ENCODE data around the gene TMEM245.

Gene TMEM245

GRCh38 chr9:109086221-109086620 lies 33.5 kb downstream of the TMEM245 start:
- Histone ChIP-seq H3K4me1 (ENCODE audit: control insufficient read depth, insufficient read depth, low read length) (no peaks in the 10 kb centered on the region), H3K9me3 (ENCODE audit: control insufficient read depth, insufficient read depth, low read depth, low read length) (no peaks in the 10 kb centered on the region), H3K9ac (ENCODE audit: low read length) (no peak overlapping the region), H3K27me3 (ENCODE audit: control insufficient read depth, insufficient read depth, low read length) (no peaks in the 10 kb centered on the region), H3K4me3 (ENCODE audit: low read depth, low read length) (no peak overlapping the region), H3K36me3 (ENCODE audit: control insufficient read depth, insufficient read depth, low read length) (peaks cover 73% of the 10 kb centered on the region), H3K27ac (ENCODE audit: low read depth, low read length) (no peak overlapping the region)

DNA sequence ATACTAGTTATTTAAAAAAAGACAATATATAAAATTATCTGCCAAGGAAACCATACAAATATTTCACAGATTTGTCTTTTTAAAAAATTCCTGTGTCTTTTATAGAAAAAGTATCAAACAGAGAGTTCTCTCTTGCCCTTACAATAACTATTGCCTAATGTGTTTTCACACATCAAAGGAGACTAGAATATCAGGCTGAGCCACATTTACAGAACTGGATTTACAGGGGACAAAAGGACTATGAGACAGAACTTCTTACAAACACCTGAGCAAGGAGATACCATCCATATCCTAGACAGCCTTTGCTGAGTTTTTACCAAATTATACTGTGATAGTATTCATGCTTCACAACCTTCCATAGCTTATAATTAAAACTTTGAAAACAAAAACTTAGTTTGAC lies 34.2 kb downstream of the TMEM245 start:
- Histone ChIP-seq H3K36me3 (ENCODE audit: control insufficient read depth, insufficient read depth, low read length) (peaks cover 70% of the 10 kb centered on the region), H3K27me3 (ENCODE audit: control insufficient read depth, insufficient read depth, low read length) (no peaks in the 10 kb centered on the region), H3K9ac (ENCODE audit: low read length) (no peak overlapping the region), H3K4me1 (ENCODE audit: control insufficient read depth, insufficient read depth, low read length) (no peaks in the 10 kb centered on the region), H3K9me3 (ENCODE audit: control insufficient read depth, insufficient read depth, low read depth, low read length) (no peaks in the 10 kb centered on the region), H3K27ac (ENCODE audit: low read depth, low read length) (no peak overlapping the region), H3K4me3 (ENCODE audit: low read depth, low read length) (no peak overlapping the region)

GRCh38 chr9:109083813-109084405 lies 35.8 kb downstream of the TMEM245 start:
- Histone ChIP-seq H3K4me1 (ENCODE audit: control insufficient read depth, insufficient read depth, low read length) (no peaks in the 10 kb centered on the region), H3K4me3 (ENCODE audit: low read depth, low read length) (no peak overlapping the region), H3K9ac (ENCODE audit: low read length) (no peak overlapping the region), H3K9me3 (ENCODE audit: control insufficient read depth, insufficient read depth, low read depth, low read length) (no peaks in the 10 kb centered on the region), H3K36me3 (ENCODE audit: control insufficient read depth, insufficient read depth, low read length) (peaks cover 75% of the 10 kb centered on the region), H3K27ac (ENCODE audit: low read depth, low read length) (no peak overlapping the region), H3K27me3 (ENCODE audit: control insufficient read depth, insufficient read depth, low read length) (no peaks in the 10 kb centered on the region)

GRCh38 chr9:109083141-109083540 lies 36.6 kb downstream of the TMEM245 start:
- Histone ChIP-seq H3K36me3 (ENCODE audit: control insufficient read depth, insufficient read depth, low read length) (peaks cover 75% of the 10 kb centered on the region), H3K27me3 (ENCODE audit: control insufficient read depth, insufficient read depth, low read length) (no peaks in the 10 kb centered on the region), H3K4me1 (ENCODE audit: control insufficient read depth, insufficient read depth, low read length) (no peaks in the 10 kb centered on the region), H3K4me3 (ENCODE audit: low read depth, low read length) (no peak overlapping the region), H3K9me3 (ENCODE audit: control insufficient read depth, insufficient read depth, low read depth, low read length) (no peaks in the 10 kb centered on the region), H3K9ac (ENCODE audit: low read length) (no peak overlapping the region), H3K27ac (ENCODE audit: low read depth, low read length) (no peak overlapping the region)

DNA sequence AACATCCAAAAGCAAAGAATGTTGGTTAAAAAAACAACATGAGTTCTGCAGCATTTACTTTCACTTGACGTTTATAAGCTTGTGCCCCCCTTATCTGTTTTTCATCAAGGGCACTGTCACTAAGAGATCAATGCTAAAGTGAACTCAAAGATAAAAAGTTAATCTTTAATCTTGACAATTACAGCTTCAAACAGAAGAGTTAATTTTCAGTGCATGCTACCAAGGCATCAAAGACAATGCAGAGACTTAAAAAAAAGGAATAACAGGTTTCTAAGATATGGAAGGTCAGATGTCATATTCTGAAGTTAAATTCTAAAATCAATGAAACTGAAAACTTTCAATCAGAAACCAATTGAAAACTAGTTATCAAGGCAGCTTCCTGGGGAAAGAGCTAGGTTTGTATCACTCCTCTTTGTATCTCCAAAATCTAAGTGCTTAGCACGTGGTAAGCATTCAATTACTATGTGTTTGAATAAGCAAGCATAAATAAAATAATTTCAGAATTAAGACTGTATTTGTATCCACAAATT lies 37.6 kb downstream of the TMEM245 start:
- Histone ChIP-seq H3K9me3 (ENCODE audit: control insufficient read depth, insufficient read depth, low read depth, low read length) (no peaks in the 10 kb centered on the region), H3K27ac (ENCODE audit: low read depth, low read length) (no peak overlapping the region), H3K4me3 (ENCODE audit: low read depth, low read length) (no peak overlapping the region), H3K4me1 (ENCODE audit: control insufficient read depth, insufficient read depth, low read length) (no peaks in the 10 kb centered on the region), H3K27me3 (ENCODE audit: control insufficient read depth, insufficient read depth, low read length) (no peaks in the 10 kb centered on the region), H3K36me3 (ENCODE audit: control insufficient read depth, insufficient read depth, low read length) (peaks cover 75% of the 10 kb centered on the region), H3K9ac (ENCODE audit: low read length) (no peak overlapping the region)

DNA sequence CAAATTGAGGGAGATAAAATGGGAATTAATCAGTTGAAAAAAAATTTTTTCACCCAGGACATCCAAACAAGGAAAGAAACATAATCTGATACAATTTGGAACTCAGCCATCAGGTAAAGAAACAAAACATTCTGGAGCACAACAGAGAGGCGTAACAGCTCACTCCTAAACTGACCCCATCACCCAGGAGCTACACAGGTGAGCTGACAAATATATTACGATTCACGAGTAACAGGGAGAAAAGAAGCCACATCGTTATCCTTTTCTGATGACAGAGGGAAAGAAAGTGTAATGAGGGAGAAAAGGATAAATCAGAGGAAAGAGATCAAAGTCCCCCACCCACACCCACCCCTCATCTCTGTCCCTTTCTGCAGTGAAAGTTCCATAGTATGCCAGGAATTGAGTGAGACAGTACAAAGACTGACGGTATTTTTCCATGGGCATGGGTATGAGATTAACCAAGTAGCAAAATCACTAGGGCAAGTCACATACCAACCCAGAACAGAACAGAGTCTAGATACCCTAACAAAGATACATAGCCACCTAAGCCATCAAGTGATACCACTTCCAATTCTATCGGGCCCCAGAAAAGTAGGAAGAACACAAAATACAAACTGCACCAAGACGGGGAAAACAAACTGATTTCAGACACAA lies 45.4 kb downstream of the TMEM245 start:
- Histone ChIP-seq H3K27ac (ENCODE audit: low read depth, low read length) (no peak overlapping the region), H3K27me3 (ENCODE audit: control insufficient read depth, insufficient read depth, low read length) (no peaks in the 10 kb centered on the region), H3K4me3 (ENCODE audit: low read depth, low read length) (no peak overlapping the region), H3K4me1 (ENCODE audit: control insufficient read depth, insufficient read depth, low read length) (no peaks in the 10 kb centered on the region), H3K9me3 (ENCODE audit: control insufficient read depth, insufficient read depth, low read depth, low read length) (no peaks in the 10 kb centered on the region), H3K9ac (ENCODE audit: low read length) (no peak overlapping the region), H3K36me3 (ENCODE audit: control insufficient read depth, insufficient read depth, low read length) (peaks cover 88% of the 10 kb centered on the region)

DNA sequence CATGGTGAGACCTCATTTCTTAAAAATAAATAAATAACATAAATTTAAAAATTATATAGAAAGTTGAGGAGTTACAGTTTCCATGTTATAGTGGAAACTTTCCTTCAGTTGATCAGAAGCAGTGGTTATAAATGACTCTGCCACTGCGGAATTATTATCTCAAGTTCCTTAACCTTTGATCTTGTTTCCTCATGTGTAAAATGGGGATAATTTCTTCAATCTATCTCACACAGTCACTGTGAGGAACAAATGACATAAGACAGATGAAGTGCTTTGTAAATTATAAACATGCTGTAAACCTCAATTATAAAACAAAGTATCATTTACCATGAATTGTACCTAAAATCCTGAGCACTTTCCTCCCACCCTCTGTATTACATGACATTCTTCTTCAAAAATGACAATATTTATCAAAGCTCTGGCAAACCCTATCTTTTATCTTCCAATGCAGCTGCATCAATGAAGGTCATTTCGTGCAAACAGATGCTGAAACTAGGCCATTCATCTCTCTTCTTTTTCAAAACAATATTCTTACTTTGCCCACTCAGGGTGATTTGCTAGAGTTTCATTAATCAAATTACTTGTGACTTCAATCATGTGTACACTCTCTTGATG lies 46.8 kb downstream of the TMEM245 start:
- no peak overlapping the region for H3K27ac ChIP-seq (ENCODE audit: low read depth, low read length)

DNA sequence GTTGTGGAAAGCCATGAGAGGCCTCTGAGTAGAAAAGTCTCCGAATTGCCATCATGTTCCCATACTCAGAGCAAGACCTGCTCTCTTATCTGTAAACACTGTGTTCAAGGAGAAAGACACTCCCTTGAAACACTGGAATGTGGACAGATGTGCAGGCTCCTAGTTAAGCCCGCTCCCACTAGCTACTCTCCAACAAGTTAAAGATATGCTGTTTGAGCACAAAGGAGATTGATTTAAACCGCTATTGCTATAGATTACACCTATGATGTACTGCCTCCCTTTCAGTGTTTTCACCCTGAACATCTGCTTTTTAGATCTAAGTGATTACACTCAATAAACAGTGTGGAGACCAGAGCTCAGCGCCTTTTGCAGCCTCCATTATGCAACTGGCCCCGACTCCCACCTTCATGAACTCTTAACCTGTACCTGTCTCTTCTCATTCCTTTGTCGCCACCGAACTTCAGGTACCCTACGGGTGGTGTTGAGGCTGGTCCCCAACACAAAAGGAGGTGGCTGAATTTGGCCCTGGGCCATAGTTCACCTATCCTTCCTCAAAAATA lies 47.5 kb downstream of the TMEM245 start:
- H3K4me3 ChIP-seq (ENCODE audit: low read depth, low read length), result no peak overlapping the region
- H3K36me3 ChIP-seq (ENCODE audit: control insufficient read depth, insufficient read depth, low read length), result peaks cover 86% of the 10 kb centered on the region
- H3K27me3 ChIP-seq (ENCODE audit: control insufficient read depth, insufficient read depth, low read length), result no peaks in the 10 kb centered on the region
- H3K4me1 ChIP-seq (ENCODE audit: control insufficient read depth, insufficient read depth, low read length), result no peaks in the 10 kb centered on the region
- H3K9me3 ChIP-seq (ENCODE audit: control insufficient read depth, insufficient read depth, low read depth, low read length), result no peaks in the 10 kb centered on the region
- H3K9ac ChIP-seq (ENCODE audit: low read length), result no peak overlapping the region
- no peak overlapping the region for H3K27ac ChIP-seq (ENCODE audit: low read depth, low read length)

More for the DNA sequence above, 46.8 kb downstream of the TMEM245 start:
- H3K4me1 ChIP-seq (ENCODE audit: control insufficient read depth, insufficient read depth, low read length), result no peaks in the 10 kb centered on the region
- H3K9ac ChIP-seq (ENCODE audit: low read length), result no peak overlapping the region
- no peaks in the 10 kb centered on the region for H3K9me3 ChIP-seq (ENCODE audit: control insufficient read depth, insufficient read depth, low read depth, low read length)
- H3K27me3 ChIP-seq (ENCODE audit: control insufficient read depth, insufficient read depth, low read length), result no peaks in the 10 kb centered on the region
- H3K36me3 ChIP-seq (ENCODE audit: control insufficient read depth, insufficient read depth, low read length), result peaks cover 86% of the 10 kb centered on the region
- no peak overlapping the region for H3K4me3 ChIP-seq (ENCODE audit: low read depth, low read length)

DNA sequence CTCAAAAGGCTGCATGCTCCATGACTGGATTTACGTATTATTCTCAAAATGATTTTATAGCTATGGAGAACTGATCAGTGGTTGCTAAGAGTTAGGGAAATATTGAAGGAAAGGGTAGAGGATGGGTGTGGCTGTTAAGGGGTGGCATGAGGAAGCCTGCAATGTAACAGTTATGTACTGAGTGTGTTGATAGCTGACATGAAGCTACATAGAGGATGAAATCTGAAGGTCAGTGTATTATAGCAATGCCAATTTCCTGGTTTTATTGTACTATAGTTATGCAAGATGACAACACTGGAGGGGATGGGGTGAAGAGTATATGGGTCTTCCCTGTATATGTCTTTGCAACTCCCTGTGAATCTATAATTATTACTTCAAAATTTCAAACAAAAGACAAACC lies 51.0 kb downstream of the TMEM245 start:
- Histone ChIP-seq H3K4me1 (ENCODE audit: control insufficient read depth, insufficient read depth, low read length) (no peaks in the 10 kb centered on the region), H3K36me3 (ENCODE audit: control insufficient read depth, insufficient read depth, low read length) (peaks cover 89% of the 10 kb centered on the region)

DNA sequence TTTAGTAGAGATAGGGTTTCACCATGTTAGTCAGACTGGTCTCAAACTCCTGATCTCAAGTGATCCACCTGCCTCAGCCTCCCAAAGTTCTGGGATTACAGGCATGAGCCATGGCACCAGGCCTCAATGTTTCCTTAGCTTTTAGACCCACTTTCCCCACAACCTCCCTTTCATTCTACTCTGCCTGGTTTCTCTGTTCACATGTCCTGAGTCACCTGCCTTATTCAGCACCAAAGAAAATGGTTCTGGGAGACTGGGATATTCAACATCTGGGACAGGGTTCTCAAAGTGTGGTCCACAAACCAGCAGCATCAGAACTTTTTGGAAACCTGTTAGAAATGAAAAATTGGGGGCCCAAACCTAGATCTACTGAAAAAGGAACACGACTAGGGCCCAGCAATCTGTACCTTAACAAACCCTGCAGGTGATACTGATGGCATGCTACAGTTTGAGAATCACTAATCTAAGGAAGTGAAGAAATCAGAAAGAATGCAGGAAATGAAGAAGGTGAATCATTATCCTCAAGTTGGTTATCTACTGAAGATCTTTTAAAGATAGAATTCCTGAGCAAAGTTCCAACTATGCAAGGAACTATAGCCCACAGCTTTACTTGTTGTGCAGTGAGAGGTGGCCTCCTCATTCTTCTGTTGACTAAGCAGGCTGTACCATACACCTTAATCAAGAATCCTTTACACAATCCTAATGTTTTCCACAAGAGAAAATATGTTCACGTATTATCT lies 54.6 kb downstream of the TMEM245 start:
- Histone ChIP-seq H3K27ac (ENCODE audit: low read depth, low read length) (no peak overlapping the region), H3K4me3 (ENCODE audit: low read depth, low read length) (no peak overlapping the region), H3K9ac (ENCODE audit: low read length) (no peak overlapping the region), H3K9me3 (ENCODE audit: control insufficient read depth, insufficient read depth, low read depth, low read length) (no peaks in the 10 kb centered on the region), H3K36me3 (ENCODE audit: control insufficient read depth, insufficient read depth, low read length) (peaks cover 90% of the 10 kb centered on the region), H3K4me1 (ENCODE audit: control insufficient read depth, insufficient read depth, low read length) (no peaks in the 10 kb centered on the region), H3K27me3 (ENCODE audit: control insufficient read depth, insufficient read depth, low read length) (no peaks in the 10 kb centered on the region)

More for the DNA sequence above, 51.0 kb downstream of the TMEM245 start:
- Histone ChIP-seq H3K27me3 (ENCODE audit: control insufficient read depth, insufficient read depth, low read length) (no peaks in the 10 kb centered on the region), H3K4me3 (ENCODE audit: low read depth, low read length) (no peak overlapping the region), H3K9ac (ENCODE audit: low read length) (no peak overlapping the region), H3K9me3 (ENCODE audit: control insufficient read depth, insufficient read depth, low read depth, low read length) (no peaks in the 10 kb centered on the region), H3K27ac (ENCODE audit: low read depth, low read length) (no peak overlapping the region)

Data from HUES6 (cell line).